ENCODE measurements around the gene COL1A2.

DNA sequence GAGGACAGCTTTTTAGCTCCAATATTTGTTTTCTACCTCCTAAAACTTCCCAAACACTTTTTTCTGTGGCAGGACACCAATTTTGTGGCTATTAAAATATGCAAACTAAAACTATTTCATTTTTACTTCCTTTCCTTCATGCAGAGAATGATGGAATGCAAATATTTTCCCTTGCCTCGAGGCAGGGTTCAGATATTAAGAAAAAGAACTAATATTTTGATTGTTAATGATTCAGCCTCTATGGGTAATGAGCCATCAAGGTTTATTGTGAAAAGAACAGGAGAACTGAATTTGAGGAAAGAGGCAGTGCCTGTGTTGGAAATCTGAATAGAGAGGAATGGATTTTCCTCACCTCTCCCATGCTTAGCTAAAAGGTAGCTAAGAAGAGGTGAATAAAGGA, 71.8 kb downstream of the COL1A2 start:
- TF ChIP-seq, protein P1, sequence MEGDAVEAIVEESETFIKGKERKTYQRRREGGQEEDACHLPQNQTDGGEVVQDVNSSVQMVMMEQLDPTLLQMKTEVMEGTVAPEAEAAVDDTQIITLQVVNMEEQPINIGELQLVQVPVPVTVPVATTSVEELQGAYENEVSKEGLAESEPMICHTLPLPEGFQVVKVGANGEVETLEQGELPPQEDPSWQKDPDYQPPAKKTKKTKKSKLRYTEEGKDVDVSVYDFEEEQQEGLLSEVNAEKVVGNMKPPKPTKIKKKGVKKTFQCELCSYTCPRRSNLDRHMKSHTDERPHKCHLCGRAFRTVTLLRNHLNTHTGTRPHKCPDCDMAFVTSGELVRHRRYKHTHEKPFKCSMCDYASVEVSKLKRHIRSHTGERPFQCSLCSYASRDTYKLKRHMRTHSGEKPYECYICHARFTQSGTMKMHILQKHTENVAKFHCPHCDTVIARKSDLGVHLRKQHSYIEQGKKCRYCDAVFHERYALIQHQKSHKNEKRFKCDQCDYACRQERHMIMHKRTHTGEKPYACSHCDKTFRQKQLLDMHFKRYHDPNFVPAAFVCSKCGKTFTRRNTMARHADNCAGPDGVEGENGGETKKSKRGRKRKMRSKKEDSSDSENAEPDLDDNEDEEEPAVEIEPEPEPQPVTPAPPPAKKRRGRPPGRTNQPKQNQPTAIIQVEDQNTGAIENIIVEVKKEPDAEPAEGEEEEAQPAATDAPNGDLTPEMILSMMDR (IDR thresholded peaks at IDR 0.05) = no peak
- TF ChIP-seq EZH2 (IDR thresholded peaks at IDR 0.05; ENCODE audit: borderline replicate concordance, insufficient read depth, low read depth, low read length, poor library complexity, severe bottlenecking) = no peak
